SK-N-SH treated with all-trans-retinoic acid at 6 μM for 48 hours (cell line): ENCODE measurements around the gene SLC6A16.

ENCODE experiments used
- ARNTL ChIP-seq: fragments of 450-650 bp; formaldehyde crosslinking; IDR thresholded peaks from 2 replicates; pipeline ENCODE4 v1.5.0; 2020; ENCODE audit warnings: low read depth, mild to moderate bottlenecking, moderate library complexity, borderline replicate concordance
- CSDC2 ChIP-seq: fragments of 250-450 bp; sonication (Bioruptor Pico); IDR thresholded peaks from 2 replicates; pipeline ENCODE4 v1.5.0; 2020; ENCODE audit warnings: mild to moderate bottlenecking, moderate library complexity
- ESRRG ChIP-seq: fragments of 250-450 bp; sonication (Bioruptor Pico); IDR thresholded peaks from 2 replicates; pipeline ENCODE4 v1.6.1; 2021; ENCODE audit warnings: mild to moderate bottlenecking
- ISL1 ChIP-seq: fragments of 250-450 bp; sonication (Bioruptor Pico); IDR thresholded peaks from 2 replicates; pipeline ENCODE4 v2.1.2; 2022; ENCODE audit warnings: mild to moderate bottlenecking, moderate library complexity
- RARB ChIP-seq: fragments of 250-450 bp; sonication (Bioruptor Pico); IDR thresholded peaks from 2 replicates; pipeline ENCODE4 v1.8.0; 2021; ENCODE audit warnings: mild to moderate bottlenecking, moderate library complexity
- TSHZ2 ChIP-seq: fragments of 250-450 bp; sonication (Bioruptor Pico); IDR thresholded peaks from 2 replicates; pipeline ENCODE4 v1.5.0; 2020; ENCODE audit warnings: mild to moderate bottlenecking, moderate library complexity
- ZFP3 ChIP-seq: fragments of 250-450 bp; sonication (Bioruptor Pico); IDR thresholded peaks from 2 replicates; pipeline ENCODE4 v1.5.0; 2020; ENCODE audit warnings: mild to moderate bottlenecking, moderate library complexity
- ZNF565 ChIP-seq: fragments of 450-650 bp; formaldehyde crosslinking; conservative IDR thresholded peaks from 2 replicates; pipeline ENCODE4 v1.5.0; 2020; ENCODE audit warnings: low read depth, mild to moderate bottlenecking, moderate library complexity
- ZNF8 ChIP-seq: fragments of 450-650 bp; formaldehyde crosslinking; IDR thresholded peaks from 2 replicates; pipeline ENCODE4 v1.5.0; 2020; ENCODE audit warnings: mild to moderate bottlenecking, moderate library complexity
- TF ChIP-seq, protein P1 (sequence below): fragments of 250-450 bp; sonication (Bioruptor Pico); IDR thresholded peaks from 2 replicates; pipeline ENCODE4 v1.8.0; 2020; ENCODE audit warnings: mild to moderate bottlenecking, moderate library complexity, borderline replicate concordance
- TF ChIP-seq, protein P2 (sequence below): fragments of 250-450 bp; sonication (Bioruptor Pico); IDR thresholded peaks from 2 replicates; pipeline ENCODE4 v1.5.1; 2020; ENCODE audit warnings: low read depth, mild to moderate bottlenecking, moderate library complexity

DNA sequence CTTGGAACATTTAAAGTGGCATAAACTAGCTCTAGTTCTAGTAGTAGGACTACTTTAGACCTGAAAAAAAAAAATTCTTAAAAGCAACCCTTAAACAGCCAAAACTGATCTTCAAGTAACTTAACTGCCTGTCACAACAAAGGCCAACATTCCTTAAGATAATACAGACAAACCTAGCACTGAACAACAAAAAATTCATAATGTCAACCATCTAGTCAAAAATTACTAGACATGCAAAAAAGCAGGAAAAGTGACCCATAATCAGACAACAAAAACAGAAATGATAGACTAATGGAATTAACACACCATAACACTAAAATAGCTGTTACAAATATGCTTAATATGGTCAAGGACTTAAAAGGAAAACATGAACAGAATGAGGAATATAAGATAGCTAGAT, 6.7 kb downstream of the SLC6A16 start:
- TF ChIP-seq RARB (CRISPR knock-in tag) = no peak
- TF ChIP-seq, protein P1, sequence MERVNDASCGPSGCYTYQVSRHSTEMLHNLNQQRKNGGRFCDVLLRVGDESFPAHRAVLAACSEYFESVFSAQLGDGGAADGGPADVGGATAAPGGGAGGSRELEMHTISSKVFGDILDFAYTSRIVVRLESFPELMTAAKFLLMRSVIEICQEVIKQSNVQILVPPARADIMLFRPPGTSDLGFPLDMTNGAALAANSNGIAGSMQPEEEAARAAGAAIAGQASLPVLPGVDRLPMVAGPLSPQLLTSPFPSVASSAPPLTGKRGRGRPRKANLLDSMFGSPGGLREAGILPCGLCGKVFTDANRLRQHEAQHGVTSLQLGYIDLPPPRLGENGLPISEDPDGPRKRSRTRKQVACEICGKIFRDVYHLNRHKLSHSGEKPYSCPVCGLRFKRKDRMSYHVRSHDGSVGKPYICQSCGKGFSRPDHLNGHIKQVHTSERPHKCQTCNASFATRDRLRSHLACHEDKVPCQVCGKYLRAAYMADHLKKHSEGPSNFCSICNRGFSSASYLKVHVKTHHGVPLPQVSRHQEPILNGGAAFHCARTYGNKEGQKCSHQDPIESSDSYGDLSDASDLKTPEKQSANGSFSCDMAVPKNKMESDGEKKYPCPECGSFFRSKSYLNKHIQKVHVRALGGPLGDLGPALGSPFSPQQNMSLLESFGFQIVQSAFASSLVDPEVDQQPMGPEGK (CRISPR knock-in tag) = no peak
- no peak for TF ChIP-seq ESRRG (CRISPR knock-in tag)
- no peak for TF ChIP-seq ZFP3 (CRISPR knock-in tag)
- no peak for TF ChIP-seq TSHZ2
- no peak for TF ChIP-seq ARNTL (CRISPR knock-in tag)
- no peak for TF ChIP-seq CSDC2 (CRISPR knock-in tag)
- no peak for TF ChIP-seq ZNF8 (CRISPR knock-in tag)
- no peak for TF ChIP-seq ISL1 (CRISPR knock-in tag)
- TF ChIP-seq ZNF565 (CRISPR knock-in tag) = no peak
- TF ChIP-seq, protein P2, sequence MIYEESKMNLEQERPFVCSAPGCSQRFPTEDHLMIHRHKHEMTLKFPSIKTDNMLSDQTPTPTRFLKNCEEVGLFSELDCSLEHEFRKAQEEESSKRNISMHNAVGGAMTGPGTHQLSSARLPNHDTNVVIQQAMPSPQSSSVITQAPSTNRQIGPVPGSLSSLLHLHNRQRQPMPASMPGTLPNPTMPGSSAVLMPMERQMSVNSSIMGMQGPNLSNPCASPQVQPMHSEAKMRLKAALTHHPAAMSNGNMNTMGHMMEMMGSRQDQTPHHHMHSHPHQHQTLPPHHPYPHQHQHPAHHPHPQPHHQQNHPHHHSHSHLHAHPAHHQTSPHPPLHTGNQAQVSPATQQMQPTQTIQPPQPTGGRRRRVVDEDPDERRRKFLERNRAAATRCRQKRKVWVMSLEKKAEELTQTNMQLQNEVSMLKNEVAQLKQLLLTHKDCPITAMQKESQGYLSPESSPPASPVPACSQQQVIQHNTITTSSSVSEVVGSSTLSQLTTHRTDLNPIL (CRISPR knock-in tag) = no peak
